Activated CD8-positive, alpha-beta T cell treated with anti-CD3 and anti-CD28 coated beads for 36 hours (primary cell): Measurements from ENCODE around the gene PLD4. TPM values are rescaled to one million over a fixed set of nuclear protein-coding genes. Genes with fewer than 3 reads are reported as not detected.

Experiments used
- ATAC-seq: fragments of 200-7000 bp; cut with Tn5 transposase; one replicate; pipeline ENCODE4 v1.10.0; 2021; ENCODE audit warnings: mild to moderate bottlenecking, moderate library complexity
- CTCF ChIA-PET: fragments of 350-600 bp; sonication (Branson Sonifier 250); formaldehyde crosslinking; loops from one replicate; lab custom pipeline; 2021; ENCODE audit warnings: antibody characterized with exemption; lab: Charles Lee
- POLR2A ChIA-PET: fragments of 350-600 bp; sonication (Branson Sonifier 250); formaldehyde crosslinking; loops from one replicate; lab custom pipeline; 2021; ENCODE audit warnings: antibody characterized with exemption; lab: Charles Lee
- DNase-seq: peaks from one replicate; pipeline ENCODE4 v3.0.0-alpha.2; 2020
- H3K27ac Mint-ChIP-seq: one replicate; pipeline ENCODE4 v1.8.0; 2021; ENCODE audit warnings: mild to moderate bottlenecking, mixed read lengths
- H3K27me3 Mint-ChIP-seq: one replicate; pipeline ENCODE4 v1.8.0; 2021; ENCODE audit warnings: mixed read lengths
- H3K36me3 Mint-ChIP-seq: one replicate; pipeline ENCODE4 v1.8.0; 2021; ENCODE audit warnings: low read depth, mixed read lengths
- H3K4me1 Mint-ChIP-seq: one replicate; pipeline ENCODE4 v1.8.0; 2021; ENCODE audit warnings: low read depth, mixed read lengths
- H3K4me3 Mint-ChIP-seq: one replicate; pipeline ENCODE4 v1.8.0; 2021; ENCODE audit warnings: mild to moderate bottlenecking, moderate library complexity, mixed read lengths
- H3K9me3 Mint-ChIP-seq: one replicate; pipeline ENCODE4 v1.8.0; 2021; ENCODE audit warnings: mixed read lengths
- intact Hi-C: fragments of 100-400 bp; cut with micrococcal nuclease; formaldehyde crosslinking; loops from one replicate; pipeline ENCODE4 v1.10.0; 2022
- total RNA-seq, 2 experiments: library from RNA; stranded (reverse); gene quantifications; one replicate each; pipeline ENCODE4 v1.2.3, GENCODE V29; 2021
- TF ChIP-seq, protein P1 (sequence below): fragments of 200-600 bp; IDR thresholded peaks from one replicate; pipeline ENCODE4 v1.8.0; 2022; ENCODE audit warnings: antibody characterized with exemption, mild to moderate bottlenecking

The PLD4 gene
- total RNA-seq, 2 experiments from 2014 or later = not detected

DNA sequence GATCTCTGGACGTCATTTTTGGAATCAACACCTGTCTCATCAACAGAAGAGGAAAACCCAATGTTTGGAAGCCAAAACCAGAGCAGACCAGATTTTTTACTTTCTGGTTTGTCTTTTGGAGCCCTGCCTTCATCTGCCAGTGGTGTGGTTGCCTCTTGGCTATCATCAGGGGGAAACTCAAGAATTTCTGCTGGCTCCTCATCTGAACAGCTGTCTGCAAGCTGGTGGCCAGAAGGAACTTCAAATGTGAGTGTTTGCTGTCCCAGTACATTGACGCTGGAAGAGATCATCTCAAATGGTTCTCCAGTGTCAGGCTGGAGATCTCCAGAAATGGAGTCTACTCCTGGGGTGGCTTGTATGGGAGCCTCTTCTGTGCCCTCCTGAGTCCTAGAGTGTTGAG lies 13.8 kb downstream of the PLD4 start:
- POLR2A ChIA-PET = interaction anchor here (0.7 kb wide), 1 partner anchor 186 kb away, joined by 3 read pairs; no protein-coding TSS in a partner anchor
- Mint-ChIP-seq H3K36me3 (no peaks in the 10 kb centered on the region), H3K27ac (no peak overlapping the region), H3K27me3 (peaks cover 11% of the 10 kb centered on the region), H3K4me3 (no peak overlapping the region), H3K9me3 (no peaks in the 10 kb centered on the region), H3K4me1 (no peaks in the 10 kb centered on the region)
- no peak for DNase-seq
- CTCF ChIA-PET = no interaction called here
- TF ChIP-seq, protein P1, sequence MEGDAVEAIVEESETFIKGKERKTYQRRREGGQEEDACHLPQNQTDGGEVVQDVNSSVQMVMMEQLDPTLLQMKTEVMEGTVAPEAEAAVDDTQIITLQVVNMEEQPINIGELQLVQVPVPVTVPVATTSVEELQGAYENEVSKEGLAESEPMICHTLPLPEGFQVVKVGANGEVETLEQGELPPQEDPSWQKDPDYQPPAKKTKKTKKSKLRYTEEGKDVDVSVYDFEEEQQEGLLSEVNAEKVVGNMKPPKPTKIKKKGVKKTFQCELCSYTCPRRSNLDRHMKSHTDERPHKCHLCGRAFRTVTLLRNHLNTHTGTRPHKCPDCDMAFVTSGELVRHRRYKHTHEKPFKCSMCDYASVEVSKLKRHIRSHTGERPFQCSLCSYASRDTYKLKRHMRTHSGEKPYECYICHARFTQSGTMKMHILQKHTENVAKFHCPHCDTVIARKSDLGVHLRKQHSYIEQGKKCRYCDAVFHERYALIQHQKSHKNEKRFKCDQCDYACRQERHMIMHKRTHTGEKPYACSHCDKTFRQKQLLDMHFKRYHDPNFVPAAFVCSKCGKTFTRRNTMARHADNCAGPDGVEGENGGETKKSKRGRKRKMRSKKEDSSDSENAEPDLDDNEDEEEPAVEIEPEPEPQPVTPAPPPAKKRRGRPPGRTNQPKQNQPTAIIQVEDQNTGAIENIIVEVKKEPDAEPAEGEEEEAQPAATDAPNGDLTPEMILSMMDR = no peak
- intact Hi-C loops = no loop called here
- no peak for ATAC-seq

DNA sequence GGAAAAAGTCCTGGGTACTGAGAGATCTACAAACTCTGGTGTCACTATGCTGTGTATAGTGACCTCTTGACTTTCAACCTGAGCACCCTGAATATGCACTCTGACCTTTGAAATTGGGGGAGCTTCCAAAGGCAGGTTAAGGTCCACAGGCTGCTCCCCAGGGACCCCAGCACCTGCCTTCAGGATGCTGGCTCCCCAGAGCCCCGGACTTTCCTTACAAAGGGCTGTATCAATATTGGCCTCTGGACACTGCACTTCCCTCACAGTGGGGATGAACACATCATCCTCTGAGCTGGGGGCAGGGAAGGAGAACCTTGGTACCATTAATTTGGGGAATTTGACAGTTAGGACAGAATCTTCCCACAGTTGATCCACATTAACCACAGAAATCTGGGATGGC lies 14.3 kb downstream of the PLD4 start:
- TF ChIP-seq, protein P1 = no peak
- intact Hi-C loops = no loop called here
- ChIA-PET CTCF (interaction anchor here (1.1 kb wide), 1 partner anchor 36 kb away, joined by 4 read pairs; no protein-coding TSS in a partner anchor), POLR2A (interaction anchor here (0.7 kb wide), 1 partner anchor 186 kb away, joined by 3 read pairs; no protein-coding TSS in a partner anchor)
- H3K27ac Mint-ChIP-seq = no peak overlapping the region
- no peak overlapping the region for H3K4me3 Mint-ChIP-seq
- H3K27me3 Mint-ChIP-seq = peaks cover 11% of the 10 kb centered on the region
- ATAC-seq (no peak), DNase-seq (no peak)
- no peaks in the 10 kb centered on the region for H3K36me3 Mint-ChIP-seq
- no peaks in the 10 kb centered on the region for H3K9me3 Mint-ChIP-seq
- H3K4me1 Mint-ChIP-seq = no peaks in the 10 kb centered on the region

DNA sequence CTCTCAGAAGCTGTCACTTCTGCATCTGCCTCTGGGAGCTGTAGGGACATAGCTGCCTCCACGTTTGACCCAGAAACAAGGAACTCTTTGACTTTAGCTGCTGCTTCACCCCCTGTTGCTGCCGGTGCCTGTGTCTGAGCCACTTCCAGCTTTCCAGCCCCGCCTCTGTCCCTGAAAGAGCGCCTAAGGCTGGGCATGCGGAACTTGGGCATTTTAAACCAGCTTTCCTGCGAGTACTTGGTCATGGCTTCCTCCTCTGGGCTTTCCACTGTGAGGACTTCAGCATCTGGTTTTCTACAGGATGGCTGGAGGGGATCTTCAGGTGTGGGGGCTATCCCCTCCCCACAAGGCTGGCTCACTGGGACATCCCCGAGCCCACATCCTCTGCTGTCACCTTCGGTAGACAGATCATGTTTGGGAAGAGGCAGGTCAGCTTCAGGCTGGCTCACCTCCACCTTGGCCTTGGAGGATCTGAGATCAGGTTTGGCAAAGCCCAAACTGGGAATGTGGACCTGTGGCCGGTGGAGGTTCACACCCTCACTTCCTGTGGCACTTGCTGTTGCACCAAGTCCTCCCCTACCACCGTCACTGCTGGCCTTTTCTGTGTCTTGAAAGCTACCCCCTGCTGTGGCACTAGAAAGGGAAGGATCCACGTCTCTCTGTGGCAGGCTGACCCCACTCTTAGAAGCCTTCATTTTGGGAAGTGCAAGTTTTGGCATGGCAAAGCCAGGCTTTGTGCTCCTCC lies 15.2 kb downstream of the PLD4 start:
- Mint-ChIP-seq H3K4me1 (no peaks in the 10 kb centered on the region), H3K27ac (no peak overlapping the region), H3K4me3 (no peak overlapping the region), H3K27me3 (peaks cover 2% of the 10 kb centered on the region), H3K9me3 (no peaks in the 10 kb centered on the region), H3K36me3 (no peaks in the 10 kb centered on the region)
- TF ChIP-seq, protein P1 = no peak
- CTCF ChIA-PET = interaction anchor here (1.1 kb wide), 1 partner anchor 36 kb away, joined by 4 read pairs; no protein-coding TSS in a partner anchor
- no peak for DNase-seq
- ATAC-seq = no peak
- intact Hi-C loops = no loop called here
- POLR2A ChIA-PET = no interaction called here

DNA sequence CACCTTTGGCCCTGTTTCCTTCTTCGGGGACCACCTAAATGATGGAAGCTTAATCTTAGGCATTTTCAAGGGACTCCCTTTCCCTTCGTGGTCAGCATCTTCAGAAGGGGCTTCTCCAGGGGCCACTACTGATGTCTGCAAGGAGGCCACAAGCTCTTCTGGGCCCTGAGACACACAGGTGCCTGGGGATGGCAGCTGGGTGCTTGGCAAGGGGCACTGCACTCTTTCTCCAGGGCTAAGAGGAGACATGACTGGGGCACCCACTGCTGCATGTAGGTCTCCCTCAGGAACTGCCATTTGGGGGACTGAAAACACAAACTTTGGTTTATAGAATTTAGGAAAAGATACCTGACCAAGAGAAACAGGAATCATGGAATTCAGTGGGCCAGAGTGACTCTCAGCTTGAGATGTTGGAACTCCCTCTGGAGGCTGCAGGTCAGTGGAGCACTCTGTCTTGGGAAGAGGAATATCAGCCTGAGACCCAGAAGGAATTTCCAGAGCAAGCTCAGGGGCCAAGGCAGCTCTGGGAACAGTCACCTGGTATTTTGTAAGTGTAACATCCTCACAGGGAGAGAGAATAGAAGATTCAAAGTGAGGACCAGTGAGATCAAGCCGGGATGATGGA lies 16.0 kb downstream of the PLD4 start:
- H3K27ac Mint-ChIP-seq = no peak overlapping the region
- TF ChIP-seq, protein P1 = no peak
- H3K27me3 Mint-ChIP-seq = no peaks in the 10 kb centered on the region
- ATAC-seq = no peak
- CTCF ChIA-PET = no interaction called here
- H3K4me3 Mint-ChIP-seq = no peak overlapping the region
- POLR2A ChIA-PET = no interaction called here
- no peaks in the 10 kb centered on the region for H3K9me3 Mint-ChIP-seq
- no peaks in the 10 kb centered on the region for H3K4me1 Mint-ChIP-seq
- intact Hi-C loops = no loop called here
- no peak for DNase-seq
- H3K36me3 Mint-ChIP-seq = no peaks in the 10 kb centered on the region
